Urothelium cell line (cell line): ENCODE results near the gene SEC31A.
"Not testable (repeated sequence)": the region's sequence is repeated elsewhere in the genome, so short reads cannot be mapped to it uniquely, and the experiment has no call there.

Source experiments
- DNase-seq: peaks from one replicate; pipeline ENCODE4 v3.0.0; 2011; ENCODE audit warnings: low spot score, mixed read lengths
- FAIRE-seq: peaks from 2 replicates; lab custom pipeline; 2011; peaks lifted over from hg19 to GRCh38; lab: Jason Lieb, UNC

The SEC31A gene

GRCh38 chr4:82850684-82851083, 40.3 kb downstream of the SEC31A start:
- FAIRE-seq: no peak
- no peak for DNase-seq

GRCh38 chr4:82848706-82849105, 42.2 kb downstream of the SEC31A start:
- DNase-seq: no peak
- FAIRE-seq: no peak

- FAIRE-seq (no peak), DNase-seq (peak; percentile 7)
These were observed 48.4 kb downstream of the SEC31A start for GRCh38 chr4:82842593-82842992.

- FAIRE-seq: no peak
- no peak for DNase-seq
These were observed 51.3 kb downstream of the SEC31A start for GRCh38 chr4:82839624-82840023.

- DNase-seq (peak; percentile 67), FAIRE-seq (no peak)
These were observed 57.1 kb downstream of the SEC31A start for GRCh38 chr4:82833696-82834313.

- not testable (repeated sequence) for FAIRE-seq, DNase-seq
These were observed 57.9 kb downstream of the SEC31A start for GRCh38 chr4:82833060-82833459.

GRCh38 chr4:82825425-82825824, 65.5 kb downstream of the SEC31A start:
- FAIRE-seq (no peak), DNase-seq (no peak)

- FAIRE-seq (no peak), DNase-seq (no peak)
These were observed 67.9 kb downstream of the SEC31A start for GRCh38 chr4:82823062-82823461.

- DNase-seq (no peak), FAIRE-seq (no peak)
These were observed 70.3 kb downstream of the SEC31A start for GRCh38 chr4:82820689-82821088.

GRCh38 chr4:82818664-82819662, 72.0 kb downstream of the SEC31A start:
- FAIRE-seq (no peak), DNase-seq (no peak)

- FAIRE-seq, DNase-seq: not testable (repeated sequence)
These were observed 74.1 kb downstream of the SEC31A start for GRCh38 chr4:82816874-82817273.

GRCh38 chr4:82814034-82814433, 76.9 kb downstream of the SEC31A start:
- no peak for DNase-seq
- no peak for FAIRE-seq

- DNase-seq (no peak), FAIRE-seq (no peak)
These were observed 79.1 kb downstream of the SEC31A start for GRCh38 chr4:82811838-82812341.

GRCh38 chr4:82811392-82811791, 79.6 kb downstream of the SEC31A start:
- DNase-seq: no peak
- FAIRE-seq: no peak

GRCh38 chr4:82810176-82810575, 80.8 kb downstream of the SEC31A start:
- no peak for DNase-seq
- FAIRE-seq: no peak

GRCh38 chr4:82809619-82810018, 81.3 kb downstream of the SEC31A start:
- FAIRE-seq (no peak), DNase-seq (no peak)

- DNase-seq (no peak), FAIRE-seq (no peak)
These were observed 87.2 kb downstream of the SEC31A start for GRCh38 chr4:82803746-82804145.

- no peak for FAIRE-seq
- DNase-seq: no peak
These were observed 88.0 kb downstream of the SEC31A start for GRCh38 chr4:82802911-82803310.

- no peak for FAIRE-seq
These were observed 88.9 kb downstream of the SEC31A start for GRCh38 chr4:82801910-82802521.

GRCh38 chr4:82799006-82799881, 91.7 kb downstream of the SEC31A start:
- FAIRE-seq (peak; percentile 52), DNase-seq (no peak)

More at GRCh38 chr4:82801910-82802521, 88.9 kb downstream of the SEC31A start:
- DNase-seq: no peak
